Retinal pigment epithelial cell (primary cell): Measurements from ENCODE around the gene ABCC1.
"Not testable (repeated sequence)": the region's sequence is repeated elsewhere in the genome, so short reads cannot be mapped to it uniquely, and the experiment has no call there.

Experiments used
- DNase-seq: peaks from one replicate; pipeline ENCODE4 v3.0.0-alpha.2; 2010; ENCODE audit warnings: low read depth
- H3K4me3 ChIP-seq: 2 replicates; pipeline ENCODE4 v1.5.1; 2011; ENCODE audit warnings: mild to moderate bottlenecking, low read length, control low read depth, moderate library complexity
- CTCF ChIP-seq: conservative IDR thresholded peaks from 2 replicates; pipeline ENCODE4 v1.5.1; 2011; ENCODE audit warnings: low read depth, low read length, control low read depth, inconsistent platforms

ABCC1 gene

GRCh38 chr16:16100631-16101030, 151.2 kb downstream of the ABCC1 start:
- no peak for DNase-seq
- no peak for TF ChIP-seq CTCF
- no peak overlapping the region for H3K4me3 ChIP-seq

GRCh38 chr16:16101585-16101984, 152.2 kb downstream of the ABCC1 start:
- no peak for DNase-seq
- TF ChIP-seq CTCF = no peak
- no peak overlapping the region for H3K4me3 ChIP-seq

- DNase-seq = no peak
- H3K4me3 ChIP-seq = no peak overlapping the region
- no peak for TF ChIP-seq CTCF
These were observed 153.3 kb downstream of the ABCC1 start for GRCh38 chr16:16102738-16103137.

GRCh38 chr16:16104132-16104803, 154.9 kb downstream of the ABCC1 start:
- not testable (repeated sequence) for H3K4me3 ChIP-seq, DNase-seq

GRCh38 chr16:16104804-16105141, 155.4 kb downstream of the ABCC1 start:
- not testable (repeated sequence) for DNase-seq, H3K4me3 ChIP-seq

GRCh38 chr16:16105646-16106045, 156.2 kb downstream of the ABCC1 start:
- DNase-seq = no peak
- H3K4me3 ChIP-seq = no peak overlapping the region
- TF ChIP-seq CTCF = no peak

- TF ChIP-seq CTCF = no peak
- no peak overlapping the region for H3K4me3 ChIP-seq
- no peak for DNase-seq
These were observed 157.1 kb downstream of the ABCC1 start for GRCh38 chr16:16106466-16106865.

GRCh38 chr16:16107839-16108238, 158.4 kb downstream of the ABCC1 start:
- TF ChIP-seq CTCF = no peak

More at GRCh38 chr16:16107839-16108238, 158.4 kb downstream of the ABCC1 start:
- H3K4me3 ChIP-seq = no peak overlapping the region
- DNase-seq = no peak
